K562 treated with DMSO at 1 percent for 48 hours (cell line): ENCODE measurements around the gene TUFM. TPM values are rescaled to one million over a fixed set of nuclear protein-coding genes. Genes with fewer than 3 reads are reported as not detected.

Experiments
- total RNA-seq: library from RNA; unstranded; fragments of 300-600 nt; gene quantifications from 2 replicates; pipeline ENCODE4 v1.2.3, GENCODE V29; 2022; ENCODE audit warnings: low replicate concordance; ENCODE audit errors: extremely low read depth

TUFM gene
- total RNA-seq: not detected in 2 replicates

DNA sequence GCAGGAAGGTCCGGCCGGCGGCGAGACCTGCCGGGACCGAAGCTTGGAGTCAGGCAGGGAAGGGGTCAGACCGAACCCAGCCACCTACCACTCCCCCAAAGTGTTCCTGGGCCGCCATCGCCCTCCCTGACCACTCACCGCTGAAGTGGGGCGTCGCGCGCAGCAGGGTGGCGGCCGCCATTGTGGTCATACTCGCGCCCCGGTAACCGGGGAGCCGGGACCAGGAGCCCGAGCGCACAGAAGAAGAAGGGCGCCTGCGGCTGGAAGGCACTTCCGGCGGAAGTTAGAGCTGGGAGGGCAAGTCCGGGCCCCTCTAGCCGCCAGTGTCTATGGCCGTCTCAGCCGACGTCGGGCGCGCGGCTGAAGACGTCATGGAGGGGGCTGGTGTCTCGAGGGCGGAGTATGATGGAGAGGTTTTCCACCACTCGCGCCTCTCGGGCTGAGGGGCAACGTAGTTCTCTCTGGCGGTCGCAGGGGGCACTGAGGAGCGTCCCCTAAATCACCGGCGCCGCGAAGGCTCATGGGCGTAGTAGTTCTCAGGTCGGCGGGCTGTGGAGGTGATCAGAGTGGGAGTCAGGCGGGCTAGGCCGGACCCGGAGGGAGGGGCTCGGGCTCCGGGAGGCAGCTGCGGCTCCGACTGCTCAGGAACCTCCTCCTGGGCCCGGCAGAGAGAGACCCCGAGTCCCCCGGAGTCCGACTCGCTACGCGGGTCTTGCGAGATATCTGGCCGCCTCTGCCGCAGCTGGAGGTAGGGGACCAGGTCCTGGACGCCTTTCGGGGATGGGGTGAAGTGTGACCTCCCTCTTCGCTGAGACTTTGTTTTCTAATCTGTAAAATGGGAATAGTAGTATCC, at the start of gene TUFM:
TUFM (minus strand) TSS at position 269 of the 853 bp plus-strand sequence; CDS start at position 190, 79 bp downstream.

DNA sequence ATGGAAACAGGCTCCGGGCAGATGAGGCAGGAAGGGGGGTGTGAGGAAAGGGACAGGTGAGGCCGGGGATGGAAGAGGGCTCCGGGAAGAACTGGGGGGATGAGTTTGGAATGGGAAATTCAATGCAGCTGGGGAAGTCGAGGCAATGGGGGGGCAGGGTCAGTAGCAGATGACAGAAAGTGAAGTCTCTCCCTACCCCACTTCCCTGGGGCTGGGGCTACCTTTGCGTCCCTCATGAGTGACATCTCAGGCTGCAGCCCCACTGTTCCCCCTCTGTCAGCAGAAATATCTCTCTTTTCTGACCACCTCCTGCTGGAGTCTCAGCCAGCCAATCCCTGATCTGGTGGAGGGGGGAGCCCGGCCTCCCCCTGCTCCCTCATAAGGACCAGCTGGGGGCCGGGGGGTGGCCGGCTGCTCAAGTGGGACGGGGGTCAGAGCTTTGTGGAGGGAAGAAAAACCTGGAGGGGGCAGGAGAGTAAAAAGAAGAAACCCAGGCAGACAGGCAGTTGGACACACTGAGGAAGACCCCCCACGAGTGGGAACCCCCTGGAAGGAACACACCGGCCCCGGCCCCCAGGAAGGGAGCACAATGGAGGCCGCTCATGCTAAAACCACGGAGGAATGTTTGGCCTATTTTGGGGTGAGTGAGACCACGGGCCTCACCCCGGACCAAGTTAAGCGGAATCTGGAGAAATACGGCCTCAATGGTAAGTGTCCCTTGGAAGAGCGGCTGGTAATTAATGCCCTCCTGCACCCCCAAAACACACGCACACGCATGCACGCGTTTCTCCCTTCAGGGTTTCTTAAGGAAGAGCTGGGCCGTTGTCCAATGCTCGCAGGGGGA, 32.2 kb upstream of the TUFM start, which contains the start of gene ATP2A1:
ATP2A1 (plus strand) TSS at position 406 of the 844 bp plus-strand sequence; CDS start at position 590, 184 bp downstream.

DNA sequence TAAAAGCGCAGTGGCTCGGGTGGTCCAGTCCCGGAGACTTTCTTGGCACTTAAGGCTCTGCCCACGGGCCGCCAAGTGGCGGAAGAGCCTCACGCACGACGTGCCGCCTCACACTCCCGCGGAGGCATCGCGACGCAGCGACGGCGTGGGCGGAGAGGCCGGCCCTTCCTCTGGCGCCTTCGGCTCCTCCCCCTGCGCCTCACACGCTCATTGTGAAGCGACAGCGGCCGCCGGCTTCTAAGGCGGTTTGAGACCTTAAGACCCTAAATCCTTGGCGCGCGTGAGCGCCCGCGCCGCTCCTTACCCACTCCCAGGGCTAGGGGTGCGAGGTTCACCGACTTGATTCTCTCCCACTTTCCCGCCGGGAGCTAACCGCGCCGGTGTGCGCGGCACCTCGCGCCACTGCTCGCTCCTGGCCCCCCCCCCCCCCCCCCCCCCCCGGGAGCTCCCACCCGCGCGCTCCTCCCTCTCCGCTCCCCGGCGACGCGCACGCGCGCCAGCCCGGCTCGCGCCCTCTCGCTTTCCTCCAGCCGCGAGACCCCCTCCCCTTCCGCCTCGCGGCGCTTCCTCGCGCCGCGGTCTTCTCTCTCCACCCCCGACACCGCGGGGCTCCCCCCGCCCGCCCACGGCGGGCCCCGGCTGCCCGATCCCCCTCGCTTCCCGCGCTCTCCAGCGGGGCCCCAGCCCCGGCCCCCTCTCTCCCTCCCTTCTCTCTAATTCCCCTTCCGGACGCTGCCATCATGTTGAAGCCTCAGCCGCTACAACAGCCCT, 23.4 kb downstream of the TUFM start, which contains the start of gene ATXN2L:
ATXN2L (plus strand) TSS at position 480 of the 771 bp plus-strand sequence; CDS start at position 741, 261 bp downstream.

Other genes with a start within 250 kb of the TUFM start
- gene SULT1A2, start 249.3 kb downstream of the TUFM start, total RNA-seq: not detected in 2 replicates
- gene SULT1A1, start 236.3 kb downstream of the TUFM start, total RNA-seq: not detected in 2 replicates
- gene NPIPB8, start 208.3 kb downstream of the TUFM start, total RNA-seq: not detected in 2 replicates
- not detected in 2 replicates for gene EIF3C, start 134.9 kb downstream of the TUFM start, total RNA-seq
- not detected in 2 replicates for gene NPIPB9, start 94.6 kb downstream of the TUFM start, total RNA-seq
- 201 TPM in 1 of 2 replicates, not detected in the other for gene ATXN2L, start 23.3 kb downstream of the TUFM start, total RNA-seq
- not detected in 2 replicates for gene SH2B1, start 17.5 kb upstream of the TUFM start, total RNA-seq
- not detected in 2 replicates for gene ATP2A1, start 32.1 kb upstream of the TUFM start, total RNA-seq
- not detected in 2 replicates for gene RABEP2, start 78.9 kb upstream of the TUFM start, total RNA-seq
- gene CD19, start 85.6 kb upstream of the TUFM start, total RNA-seq: not detected in 2 replicates
- not detected in 2 replicates for gene NFATC2IP, start 104.6 kb upstream of the TUFM start, total RNA-seq
- 1,070 TPM in 1 of 2 replicates, not detected in the other for gene SPNS1, start 128.4 kb upstream of the TUFM start, total RNA-seq
- not detected in 2 replicates for gene LAT, start 138.7 kb upstream of the TUFM start, total RNA-seq